HUES64 (cell line): ENCODE measurements around the gene NOS2.
"Not testable (repeated sequence)": the region's sequence is repeated elsewhere in the genome, so short reads cannot be mapped to it uniquely, and the experiment has no call there.

Experiments used
- H3K27ac ChIP-seq: 2 replicates; pipeline ENCODE4 v1.7.0; 2013; ENCODE audit warnings: low read depth, low read length, inconsistent platforms
- H3K27me3 ChIP-seq: 2 replicates; pipeline ENCODE4 v1.6.1; 2013; ENCODE audit warnings: mild to moderate bottlenecking, low read length; ENCODE audit not compliant: insufficient read depth
- H3K36me3 ChIP-seq: 2 replicates; pipeline ENCODE4 v1.6.1; 2013; ENCODE audit warnings: mild to moderate bottlenecking, low read length; ENCODE audit not compliant: insufficient read depth
- H3K4me1 ChIP-seq: 2 replicates; pipeline ENCODE4 v1.6.1; 2013; ENCODE audit warnings: mild to moderate bottlenecking, low read length, moderate library complexity; ENCODE audit not compliant: insufficient read depth
- H3K4me3 ChIP-seq: 2 replicates; pipeline ENCODE4 v1.5.1; 2013; ENCODE audit warnings: mild to moderate bottlenecking, low read length, moderate library complexity
- H3K9ac ChIP-seq: 2 replicates; pipeline ENCODE4 v1.6.1; 2013; ENCODE audit warnings: mild to moderate bottlenecking, low read depth, low read length
- H3K9me3 ChIP-seq: 2 replicates; pipeline ENCODE4 v1.6.1; 2013; ENCODE audit warnings: low read depth, low read length; ENCODE audit not compliant: insufficient read depth
- WGBS: fragments of 150-250, 120-280 bp; methylation state at CpG from one replicate; pipeline ENCODE4 v1.1.7; 2013; ENCODE audit warnings: missing lambda C conversion rate; 5-methylcytosine and 5-hydroxymethylcytosine counted together

NOS2 gene

DNA sequence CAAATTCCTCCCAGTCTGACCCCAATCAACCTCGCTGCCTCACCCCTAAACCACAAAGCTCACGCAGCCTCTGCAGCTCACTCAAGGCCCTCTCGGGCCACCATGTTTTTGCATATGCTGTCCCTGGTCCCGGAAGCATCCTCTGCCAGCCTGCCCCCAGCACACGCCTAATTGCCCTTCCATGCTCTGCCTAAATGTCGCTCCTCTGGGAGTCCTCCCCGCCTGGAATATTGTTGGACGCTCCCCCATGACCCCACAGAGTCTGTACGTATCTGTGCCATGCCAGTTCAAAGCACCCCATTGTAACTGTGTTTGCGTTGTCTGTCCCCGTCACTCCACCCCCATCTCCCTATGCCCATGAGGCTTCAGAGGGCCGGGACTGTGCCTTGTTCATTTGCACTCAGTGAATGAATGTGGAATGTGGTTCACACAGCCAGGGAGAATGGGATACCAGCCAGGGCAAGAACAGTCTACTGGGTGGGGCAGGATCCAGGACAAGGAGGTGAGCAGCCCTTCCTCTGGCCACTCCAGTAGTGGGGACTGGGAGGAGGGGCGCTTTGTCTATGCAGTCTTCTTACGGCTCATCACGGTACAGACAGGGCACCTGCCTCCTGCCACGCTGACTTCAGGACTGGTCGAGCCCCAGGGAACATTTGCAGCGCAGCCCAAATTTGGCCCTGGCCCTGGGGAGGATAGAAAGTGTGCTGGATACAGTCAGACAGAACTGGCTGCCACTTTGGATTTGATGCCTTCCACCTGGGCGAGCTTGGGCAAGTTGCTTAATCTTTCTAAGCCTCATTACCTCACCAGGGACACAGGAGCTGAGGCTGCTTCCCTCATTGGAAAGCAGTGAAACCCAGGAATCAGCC lies 48.5 kb downstream of the NOS2 start:
- 92% methylated on average over 19 of the region's 19 CpGs for WGBS
- no peaks in the 10 kb centered on the region for H3K4me1 ChIP-seq
- no peak overlapping the region for H3K9ac ChIP-seq
- H3K27me3 ChIP-seq, result no peaks in the 10 kb centered on the region
- no peaks in the 10 kb centered on the region for H3K36me3 ChIP-seq
- H3K27ac ChIP-seq, result no peak overlapping the region
- no peaks in the 10 kb centered on the region for H3K9me3 ChIP-seq
- H3K4me3 ChIP-seq, result no peak overlapping the region

DNA sequence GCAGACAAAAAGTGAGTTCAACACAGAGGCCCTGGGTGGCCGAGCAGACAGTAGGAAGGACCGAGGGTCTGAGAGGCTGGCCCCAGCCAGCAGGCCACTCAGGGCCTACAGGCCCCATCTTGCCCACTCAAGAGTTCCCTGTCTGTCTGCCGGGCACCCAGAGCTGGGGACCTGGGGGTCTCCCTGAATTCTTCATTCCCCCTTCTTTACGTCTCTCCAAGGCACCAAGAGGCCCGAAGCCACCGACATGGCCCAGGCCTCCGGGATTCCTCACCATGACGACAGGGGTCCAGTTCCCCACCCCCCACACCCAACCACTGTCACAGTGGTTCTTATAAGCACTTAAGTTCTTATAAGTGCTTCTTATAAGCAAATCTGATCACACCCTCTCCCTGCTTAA lies 49.2 kb downstream of the NOS2 start:
- Histone ChIP-seq H3K9me3 (no peaks in the 10 kb centered on the region), H3K9ac (no peak overlapping the region), H3K4me1 (no peaks in the 10 kb centered on the region), H3K36me3 (no peaks in the 10 kb centered on the region), H3K4me3 (no peak overlapping the region), H3K27me3 (no peaks in the 10 kb centered on the region), H3K27ac (no peak overlapping the region)
- WGBS, result 93% methylated on average over 8 of the region's 8 CpGs

- not testable (repeated sequence) for H3K27ac ChIP-seq, H3K4me1 ChIP-seq, H3K36me3 ChIP-seq, H3K4me3 ChIP-seq, H3K9ac ChIP-seq, H3K9me3 ChIP-seq, H3K27me3 ChIP-seq
- WGBS, result 90% methylated on average over 15 of the region's 15 CpGs
Measured at GRCh38 chr17:27749562-27750150, 50.7 kb downstream of the NOS2 start.

- no peaks in the 10 kb centered on the region for H3K9me3 ChIP-seq
- no peaks in the 10 kb centered on the region for H3K36me3 ChIP-seq
- H3K27ac ChIP-seq, result no peak overlapping the region
- H3K4me3 ChIP-seq, result no peak overlapping the region
- no peaks in the 10 kb centered on the region for H3K4me1 ChIP-seq
- no peak overlapping the region for H3K9ac ChIP-seq
- H3K27me3 ChIP-seq, result no peaks in the 10 kb centered on the region
- 90% methylated on average over 4 of the region's 5 CpGs for WGBS
Measured at GRCh38 chr17:27748360-27748825, 51.9 kb downstream of the NOS2 start.

DNA sequence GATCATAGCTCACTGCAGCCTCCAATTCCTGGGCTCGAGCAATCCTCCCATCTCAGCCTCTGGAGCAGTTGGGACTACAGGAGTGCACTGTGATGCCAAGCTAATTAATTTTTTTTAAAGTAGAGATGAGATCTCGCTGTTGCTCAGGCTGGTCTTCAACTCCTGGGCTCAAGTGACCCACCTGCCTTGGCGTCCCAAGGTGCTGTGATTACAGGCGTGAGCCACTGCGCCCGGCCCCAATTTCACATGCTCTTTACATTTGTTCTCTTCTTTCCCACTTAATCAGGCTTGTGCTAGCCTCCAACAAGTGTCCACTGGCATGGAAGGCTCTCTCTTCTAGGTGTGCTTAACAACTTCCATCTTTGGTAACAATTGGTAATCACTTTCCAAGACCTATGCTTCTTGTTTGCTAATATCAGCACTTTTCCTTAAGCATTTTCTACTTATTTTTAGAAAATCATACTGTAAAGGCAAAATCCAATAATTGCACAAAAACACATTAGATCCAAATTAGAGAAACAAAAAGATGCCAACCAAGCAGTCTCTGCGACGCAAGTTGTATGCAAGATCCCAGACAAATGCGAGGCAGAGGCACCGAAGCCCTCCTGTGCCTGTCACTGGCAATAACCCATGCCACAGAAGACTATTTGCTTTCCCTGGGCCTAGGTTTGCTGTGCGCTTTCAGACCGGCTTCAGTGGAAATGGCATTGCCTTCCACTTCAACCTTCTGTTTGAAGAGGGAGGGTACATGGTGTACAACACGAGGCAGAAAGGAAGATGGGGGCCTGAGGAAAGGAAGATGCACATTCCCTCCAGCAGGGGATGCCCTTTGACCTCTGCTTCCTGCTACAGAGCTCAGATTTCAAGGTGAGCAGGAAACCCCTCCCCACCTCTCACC lies 52.6 kb downstream of the NOS2 start:
- Histone ChIP-seq H3K27me3 (no peaks in the 10 kb centered on the region), H3K27ac (no peak overlapping the region), H3K4me1 (no peaks in the 10 kb centered on the region), H3K9ac (no peak overlapping the region), H3K4me3 (no peak overlapping the region), H3K36me3 (no peaks in the 10 kb centered on the region), H3K9me3 (no peaks in the 10 kb centered on the region)
- WGBS, result 86% methylated on average over 13 of the region's 13 CpGs

- Histone ChIP-seq H3K9ac (no peak overlapping the region), H3K4me1 (no peaks in the 10 kb centered on the region), H3K27ac (no peak overlapping the region), H3K27me3 (no peaks in the 10 kb centered on the region), H3K36me3 (no peaks in the 10 kb centered on the region), H3K4me3 (no peak overlapping the region), H3K9me3 (no peaks in the 10 kb centered on the region)
- WGBS, result 94% methylated on average over 5 of the region's 5 CpGs
Measured at GRCh38 chr17:27746881-27747280, 53.4 kb downstream of the NOS2 start.

DNA sequence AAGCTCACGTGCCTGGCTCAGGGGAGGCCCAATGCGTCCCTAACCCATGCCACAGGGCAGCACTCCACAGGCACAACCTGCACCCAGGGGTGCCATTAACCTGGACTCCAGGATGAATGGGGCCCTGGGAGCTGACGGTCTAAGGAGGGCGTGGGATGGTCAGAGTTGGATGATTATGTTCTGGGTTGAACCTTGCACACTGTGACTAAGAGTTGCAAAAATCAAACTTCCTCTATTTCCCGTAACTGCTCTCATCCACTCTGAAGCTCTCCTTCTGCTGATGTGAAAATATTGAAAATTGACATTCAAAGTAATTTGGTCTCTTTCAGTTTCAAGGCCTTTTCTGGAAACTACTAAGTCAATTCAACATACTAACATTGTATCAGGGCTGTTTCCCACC lies 54.0 kb downstream of the NOS2 start:
- not testable (repeated sequence) for H3K36me3 ChIP-seq, H3K4me3 ChIP-seq, H3K4me1 ChIP-seq, H3K9me3 ChIP-seq, H3K9ac ChIP-seq, H3K27ac ChIP-seq, H3K27me3 ChIP-seq
- WGBS, result no CpG with 5 or more reads among the region's 5 CpGs

DNA sequence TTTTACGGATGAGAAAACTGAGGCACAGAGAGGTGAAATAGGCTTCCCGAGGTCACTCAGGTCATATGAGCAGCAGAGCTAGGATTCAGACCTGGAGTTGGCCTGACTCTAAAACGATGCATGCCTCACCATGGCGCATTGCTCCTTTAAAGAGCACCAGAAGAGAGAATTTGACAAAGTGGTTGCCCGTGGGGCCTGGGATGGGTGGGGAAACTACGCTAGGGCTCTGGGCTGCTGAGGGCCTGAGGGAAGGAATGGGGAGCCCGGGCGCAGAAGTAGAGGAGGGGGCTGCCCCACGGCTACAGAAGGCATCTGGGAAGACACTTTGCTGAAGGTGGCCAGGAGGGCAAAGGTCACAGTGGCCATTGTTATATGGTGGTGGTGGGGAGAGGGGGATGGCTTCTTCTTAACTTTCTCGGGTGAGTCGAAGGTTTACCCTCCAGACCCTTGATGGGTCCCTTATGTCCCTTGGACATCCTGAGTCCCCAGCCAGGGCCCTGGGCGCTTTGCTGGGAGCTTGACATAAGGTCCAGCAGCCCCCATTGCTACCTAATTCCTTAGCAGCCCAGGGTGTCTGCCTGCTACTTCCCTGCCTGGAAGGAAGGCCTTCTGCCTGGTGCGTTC lies 55.0 kb downstream of the NOS2 start:
- not testable (repeated sequence) for H3K36me3 ChIP-seq, H3K27me3 ChIP-seq, H3K4me3 ChIP-seq, H3K27ac ChIP-seq, H3K9me3 ChIP-seq, H3K9ac ChIP-seq, H3K4me1 ChIP-seq
- 88% methylated on average over 12 of the region's 13 CpGs for WGBS

DNA sequence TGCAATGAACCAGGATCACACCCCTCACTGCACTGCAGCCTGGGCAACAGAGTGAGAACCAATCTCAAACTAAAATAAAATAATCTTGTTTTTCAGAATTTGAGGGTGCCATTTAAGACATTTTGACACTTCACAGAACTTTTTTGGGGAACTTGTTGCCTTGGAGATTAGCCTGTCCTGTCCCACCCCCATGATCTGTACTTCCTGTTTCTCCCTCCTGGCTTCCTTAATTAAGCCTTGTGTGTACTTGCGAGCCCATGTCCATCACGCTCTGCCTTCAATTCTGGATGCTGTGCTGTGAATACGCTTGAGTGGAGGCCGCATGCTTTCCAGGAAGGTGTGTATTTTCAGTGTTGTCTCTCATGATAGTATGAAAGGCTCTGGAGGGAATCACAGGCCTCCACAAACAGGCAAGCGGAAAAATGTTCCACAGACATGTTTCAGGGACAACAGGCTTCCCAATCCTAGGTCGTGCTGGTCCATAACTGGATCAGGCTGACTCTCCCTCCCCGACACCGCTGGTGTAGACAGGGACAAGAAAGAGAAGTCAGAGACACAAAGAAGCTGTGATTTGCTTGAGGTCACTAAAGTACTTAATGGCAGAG lies 56.9 kb downstream of the NOS2 start:
- H3K9ac ChIP-seq, result no peak overlapping the region
- 93% methylated on average over 8 of the region's 8 CpGs for WGBS
- no peaks in the 10 kb centered on the region for H3K9me3 ChIP-seq
- no peaks in the 10 kb centered on the region for H3K27me3 ChIP-seq
- no peaks in the 10 kb centered on the region for H3K4me1 ChIP-seq
- H3K27ac ChIP-seq, result no peak overlapping the region
- no peaks in the 10 kb centered on the region for H3K36me3 ChIP-seq
- H3K4me3 ChIP-seq, result no peak overlapping the region

DNA sequence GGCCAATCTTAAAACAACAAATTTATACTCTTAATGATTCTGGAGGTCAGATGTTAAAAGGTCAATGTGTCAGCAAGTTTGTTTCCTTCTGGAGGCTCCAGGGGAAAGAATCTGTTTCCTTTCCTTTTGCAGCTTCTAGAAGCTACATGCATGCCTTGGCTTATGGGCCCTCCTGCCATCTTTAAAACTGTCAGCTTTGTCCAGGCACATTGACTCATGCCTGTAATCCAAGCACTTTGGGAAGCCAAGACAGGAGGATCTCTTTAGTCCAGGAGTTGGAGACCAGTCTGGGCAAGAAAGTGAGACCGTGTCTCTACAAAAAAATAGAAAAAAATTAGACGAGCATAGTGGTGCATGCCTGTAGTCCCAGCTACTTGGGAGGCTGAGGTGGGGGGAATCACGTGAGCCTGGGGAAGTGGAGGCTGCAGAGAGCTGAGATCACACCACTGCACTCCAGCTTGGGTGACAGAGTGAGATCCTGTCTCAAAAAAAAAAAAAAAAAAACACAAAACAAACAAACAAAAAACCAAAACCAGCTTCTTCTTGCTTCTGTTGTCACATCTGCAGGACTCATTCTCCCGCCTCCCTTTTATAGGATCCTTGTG lies 58.3 kb downstream of the NOS2 start:
- Histone ChIP-seq H3K9me3 (no peaks in the 10 kb centered on the region), H3K4me1 (no peaks in the 10 kb centered on the region), H3K9ac (no peak overlapping the region), H3K36me3 (no peaks in the 10 kb centered on the region), H3K27ac (no peak overlapping the region), H3K4me3 (no peak overlapping the region), H3K27me3 (no peaks in the 10 kb centered on the region)
- WGBS, result 94% methylated on average over 4 of the region's 4 CpGs
